ENCODE results near the gene ATCAY.

Gene ATCAY, protein sequence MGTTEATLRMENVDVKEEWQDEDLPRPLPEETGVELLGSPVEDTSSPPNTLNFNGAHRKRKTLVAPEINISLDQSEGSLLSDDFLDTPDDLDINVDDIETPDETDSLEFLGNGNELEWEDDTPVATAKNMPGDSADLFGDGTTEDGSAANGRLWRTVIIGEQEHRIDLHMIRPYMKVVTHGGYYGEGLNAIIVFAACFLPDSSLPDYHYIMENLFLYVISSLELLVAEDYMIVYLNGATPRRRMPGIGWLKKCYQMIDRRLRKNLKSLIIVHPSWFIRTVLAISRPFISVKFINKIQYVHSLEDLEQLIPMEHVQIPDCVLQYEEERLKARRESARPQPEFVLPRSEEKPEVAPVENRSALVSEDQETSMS

DNA sequence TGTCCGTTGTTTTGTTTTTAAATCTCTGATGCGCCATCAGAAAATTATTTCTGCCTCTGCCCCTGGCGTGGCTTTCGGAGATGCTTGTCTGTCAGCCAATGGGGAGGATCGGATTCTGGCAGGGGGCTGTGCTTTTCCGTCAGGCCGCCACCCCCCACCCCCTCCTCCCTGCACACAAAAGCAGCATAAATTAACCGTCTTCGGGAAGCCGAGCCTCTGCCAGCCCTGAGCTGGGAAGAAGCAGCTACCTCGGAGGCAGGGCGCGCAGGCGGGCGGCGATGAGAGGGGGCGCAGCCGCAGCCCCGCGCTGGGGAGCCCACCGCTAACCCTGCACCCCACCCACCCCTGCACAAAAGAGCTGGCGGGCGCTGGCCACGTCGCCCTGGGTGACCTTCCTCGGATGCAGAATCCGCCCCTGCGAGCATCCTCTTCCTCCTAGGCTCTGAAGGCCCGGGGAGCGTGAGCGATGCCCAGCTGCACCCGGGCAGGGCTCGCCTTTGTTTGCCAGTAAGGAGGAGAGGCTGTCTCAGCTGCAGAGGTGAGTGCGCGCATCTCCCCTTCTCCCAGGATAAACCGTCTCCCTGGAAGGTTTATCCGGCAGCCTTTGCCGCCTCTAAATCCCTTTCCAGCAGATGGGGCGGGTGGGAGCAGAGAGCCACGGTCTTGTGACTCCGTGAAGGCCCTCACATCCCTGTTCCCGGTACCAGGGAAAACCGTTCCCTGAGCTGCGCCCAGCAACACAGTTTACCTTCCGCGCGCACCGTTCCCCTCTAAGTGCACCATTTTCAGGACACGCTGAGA, at the start of gene ATCAY:
Gene ATCAY, plus strand, starts transcription at position 215 of the 801 bp plus-strand sequence. CDS start 5,083 bp downstream, outside the sequence.
- H3K27me3 ChIP-seq (ENCODE audit: control insufficient read depth in 2 of 2, insufficient read depth in 2 of 2, low read length in 2 of 2): peaks cover 10 to 12% of the 10 kb centered on the region in 2 donors
- H3K9me3 ChIP-seq (ENCODE audit: control insufficient read depth in 2 of 2, low read length in 2 of 2): no peaks in the 10 kb centered on the region
- H3K9ac ChIP-seq (ENCODE audit: low read depth in 1 of 2, low read length in 2 of 2): no peak within 1 kb of the TSS
- no peak within 1 kb of the TSS for H3K27ac ChIP-seq (ENCODE audit: low read depth in 2 of 2, low read length in 2 of 2)
- H3K36me3 ChIP-seq (ENCODE audit: control insufficient read depth in 2 of 2, insufficient read depth in 2 of 2, low read length in 2 of 2): no peaks in the 10 kb centered on the region
- H3K4me1 ChIP-seq (ENCODE audit: control insufficient read depth in 2 of 2, insufficient read depth in 2 of 2, low read length in 2 of 2): no peaks in the 10 kb centered on the region
- H3K4me3 ChIP-seq (ENCODE audit: low read length in 2 of 2): no peak within 1 kb of the TSS

GRCh38 chr19:3831601-3832000, 48.9 kb upstream of the ATCAY start:
- Histone ChIP-seq H3K27me3 (ENCODE audit: control insufficient read depth in 2 of 2, insufficient read depth in 2 of 2, low read length in 2 of 2) (no peaks in the 10 kb centered on the region), H3K9me3 (ENCODE audit: control insufficient read depth in 2 of 2, low read length in 2 of 2) (no peaks in the 10 kb centered on the region), H3K4me3 (ENCODE audit: low read length in 2 of 2) (no peak overlapping the region), H3K36me3 (ENCODE audit: control insufficient read depth in 2 of 2, insufficient read depth in 2 of 2, low read length in 2 of 2) (no peaks in the 10 kb centered on the region), H3K9ac (ENCODE audit: low read depth in 1 of 2, low read length in 2 of 2) (no peak overlapping the region), H3K27ac (ENCODE audit: low read depth in 2 of 2, low read length in 2 of 2) (no peak overlapping the region), H3K4me1 (ENCODE audit: control insufficient read depth in 2 of 2, insufficient read depth in 2 of 2, low read length in 2 of 2) (no peaks in the 10 kb centered on the region)

DNA sequence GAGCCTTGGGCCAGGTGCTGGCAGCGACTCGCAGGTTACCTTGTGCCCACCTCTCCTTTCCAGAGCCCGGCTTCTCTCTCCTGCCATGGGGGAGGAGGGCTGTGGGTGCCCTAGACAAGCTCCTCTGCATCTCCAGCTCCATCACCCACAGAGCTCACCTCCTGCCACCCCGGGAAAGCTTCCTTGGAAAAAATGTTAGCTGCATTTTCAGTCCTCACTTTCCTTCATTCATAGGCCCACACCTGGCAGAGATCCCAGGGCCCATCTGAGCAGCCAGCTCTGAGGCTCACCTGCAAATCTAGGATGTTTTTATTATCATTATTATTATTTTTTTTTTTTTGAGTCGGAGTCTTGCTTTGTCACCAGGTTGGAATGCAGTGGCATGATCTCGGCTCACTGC, 48.5 kb upstream of the ATCAY start:
- Histone ChIP-seq H3K36me3 (ENCODE audit: control insufficient read depth in 2 of 2, insufficient read depth in 2 of 2, low read length in 2 of 2) (no peaks in the 10 kb centered on the region), H3K4me1 (ENCODE audit: control insufficient read depth in 2 of 2, insufficient read depth in 2 of 2, low read length in 2 of 2) (no peaks in the 10 kb centered on the region), H3K9me3 (ENCODE audit: control insufficient read depth in 2 of 2, low read length in 2 of 2) (no peaks in the 10 kb centered on the region), H3K9ac (ENCODE audit: low read depth in 1 of 2, low read length in 2 of 2) (no peak overlapping the region), H3K4me3 (ENCODE audit: low read length in 2 of 2) (no peak overlapping the region), H3K27ac (ENCODE audit: low read depth in 2 of 2, low read length in 2 of 2) (no peak overlapping the region), H3K27me3 (ENCODE audit: control insufficient read depth in 2 of 2, insufficient read depth in 2 of 2, low read length in 2 of 2) (no peaks in the 10 kb centered on the region)

GRCh38 chr19:3833578-3834348, 46.7 kb upstream of the ATCAY start:
- Histone ChIP-seq H3K27ac (ENCODE audit: low read depth in 2 of 2, low read length in 2 of 2) (no peak overlapping the region), H3K4me1 (ENCODE audit: control insufficient read depth in 2 of 2, insufficient read depth in 2 of 2, low read length in 2 of 2) (no peaks in the 10 kb centered on the region), H3K27me3 (ENCODE audit: control insufficient read depth in 2 of 2, insufficient read depth in 2 of 2, low read length in 2 of 2) (no peaks in the 10 kb centered on the region), H3K9me3 (ENCODE audit: control insufficient read depth in 2 of 2, low read length in 2 of 2) (no peaks in the 10 kb centered on the region), H3K9ac (ENCODE audit: low read depth in 1 of 2, low read length in 2 of 2) (no peak overlapping the region), H3K36me3 (ENCODE audit: control insufficient read depth in 2 of 2, insufficient read depth in 2 of 2, low read length in 2 of 2) (no peaks in the 10 kb centered on the region), H3K4me3 (ENCODE audit: low read length in 2 of 2) (no peak overlapping the region)

DNA sequence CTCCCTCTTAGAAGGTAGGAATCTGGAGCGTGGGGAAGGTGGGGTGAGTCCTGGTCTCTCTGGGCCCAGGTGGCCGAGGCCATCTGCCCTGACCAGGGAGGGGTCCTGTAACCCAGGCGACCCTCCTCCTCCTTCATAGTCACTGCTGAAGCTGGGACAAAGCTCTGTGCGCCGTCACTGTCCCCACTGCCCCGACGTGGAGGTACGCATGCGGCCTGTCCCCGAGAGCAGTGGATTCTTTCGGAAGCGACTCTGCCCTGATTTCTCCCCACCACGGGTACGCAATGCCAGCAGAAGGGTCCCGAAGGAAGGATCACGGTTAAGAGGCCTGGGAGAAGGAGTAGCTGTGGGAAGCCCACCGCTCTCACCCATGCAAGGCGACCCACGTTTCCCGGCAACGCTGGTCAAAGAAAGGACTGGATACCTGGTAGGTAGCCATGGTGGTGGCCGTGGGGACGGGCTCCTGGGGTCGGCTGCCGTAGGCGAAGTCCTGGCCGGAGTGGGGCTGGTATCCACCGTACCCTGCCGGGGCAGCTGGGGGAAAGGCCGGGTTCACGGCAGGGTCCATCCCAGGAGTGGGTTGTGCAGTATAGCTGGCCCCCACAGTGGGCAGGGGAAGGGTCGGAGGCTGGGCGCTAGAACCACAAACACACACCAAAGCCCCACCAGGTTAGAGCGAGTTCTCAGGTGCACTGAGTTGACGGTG, 46.0 kb upstream of the ATCAY start:
- Histone ChIP-seq H3K9me3 (ENCODE audit: control insufficient read depth in 2 of 2, low read length in 2 of 2) (no peaks in the 10 kb centered on the region), H3K27ac (ENCODE audit: low read depth in 2 of 2, low read length in 2 of 2) (no peak overlapping the region), H3K4me3 (ENCODE audit: low read length in 2 of 2) (no peak overlapping the region), H3K4me1 (ENCODE audit: control insufficient read depth in 2 of 2, insufficient read depth in 2 of 2, low read length in 2 of 2) (no peaks in the 10 kb centered on the region), H3K9ac (ENCODE audit: low read depth in 1 of 2, low read length in 2 of 2) (no peak overlapping the region), H3K36me3 (ENCODE audit: control insufficient read depth in 2 of 2, insufficient read depth in 2 of 2, low read length in 2 of 2) (no peaks in the 10 kb centered on the region), H3K27me3 (ENCODE audit: control insufficient read depth in 2 of 2, insufficient read depth in 2 of 2, low read length in 2 of 2) (no peaks in the 10 kb centered on the region)

DNA sequence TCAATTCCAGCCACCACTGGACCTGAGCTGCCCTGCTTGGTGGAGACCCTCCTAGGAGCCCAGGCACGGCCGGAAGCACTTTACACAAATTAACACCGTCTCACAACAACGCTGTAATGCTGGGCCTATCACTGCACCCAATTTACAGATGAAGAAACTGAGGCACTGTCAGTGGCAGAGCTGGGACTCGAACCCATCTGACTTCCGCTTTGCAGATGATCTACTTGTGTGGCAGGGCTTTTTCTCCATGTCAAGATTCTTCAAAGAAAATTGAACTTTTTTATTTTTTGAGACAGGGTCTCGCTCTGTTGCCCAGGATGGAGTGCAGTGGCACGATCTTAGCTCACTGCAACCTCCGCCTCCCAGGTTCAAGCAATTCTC, 45.4 kb upstream of the ATCAY start:
- Histone ChIP-seq H3K4me3 (ENCODE audit: low read length in 2 of 2) (no peak overlapping the region), H3K4me1 (ENCODE audit: control insufficient read depth in 2 of 2, insufficient read depth in 2 of 2, low read length in 2 of 2) (no peaks in the 10 kb centered on the region), H3K9ac (ENCODE audit: low read depth in 1 of 2, low read length in 2 of 2) (no peak overlapping the region), H3K9me3 (ENCODE audit: control insufficient read depth in 2 of 2, low read length in 2 of 2) (no peaks in the 10 kb centered on the region), H3K27ac (ENCODE audit: low read depth in 2 of 2, low read length in 2 of 2) (no peak overlapping the region), H3K27me3 (ENCODE audit: control insufficient read depth in 2 of 2, insufficient read depth in 2 of 2, low read length in 2 of 2) (no peaks in the 10 kb centered on the region), H3K36me3 (ENCODE audit: control insufficient read depth in 2 of 2, insufficient read depth in 2 of 2, low read length in 2 of 2) (no peaks in the 10 kb centered on the region)

- Histone ChIP-seq H3K4me3 (ENCODE audit: low read length in 2 of 2) (no peak overlapping the region), H3K27ac (ENCODE audit: low read depth in 2 of 2, low read length in 2 of 2) (no peak overlapping the region), H3K9ac (ENCODE audit: low read depth in 1 of 2, low read length in 2 of 2) (no peak overlapping the region), H3K36me3 (ENCODE audit: control insufficient read depth in 2 of 2, insufficient read depth in 2 of 2, low read length in 2 of 2) (no peaks in the 10 kb centered on the region), H3K9me3 (ENCODE audit: control insufficient read depth in 2 of 2, low read length in 2 of 2) (no peaks in the 10 kb centered on the region), H3K4me1 (ENCODE audit: control insufficient read depth in 2 of 2, insufficient read depth in 2 of 2, low read length in 2 of 2) (no peaks in the 10 kb centered on the region), H3K27me3 (ENCODE audit: control insufficient read depth in 2 of 2, insufficient read depth in 2 of 2, low read length in 2 of 2) (peaks cover 0 to 2% of the 10 kb centered on the region in 2 donors)
Measured at GRCh38 chr19:3836887-3837286, 43.6 kb upstream of the ATCAY start.

GRCh38 chr19:3837332-3837731, 43.2 kb upstream of the ATCAY start:
- Histone ChIP-seq H3K27ac (ENCODE audit: low read depth in 2 of 2, low read length in 2 of 2) (no peak overlapping the region), H3K9ac (ENCODE audit: low read depth in 1 of 2, low read length in 2 of 2) (no peak overlapping the region), H3K4me1 (ENCODE audit: control insufficient read depth in 2 of 2, insufficient read depth in 2 of 2, low read length in 2 of 2) (no peaks in the 10 kb centered on the region), H3K9me3 (ENCODE audit: control insufficient read depth in 2 of 2, low read length in 2 of 2) (no peaks in the 10 kb centered on the region), H3K4me3 (ENCODE audit: low read length in 2 of 2) (no peak overlapping the region), H3K27me3 (ENCODE audit: control insufficient read depth in 2 of 2, insufficient read depth in 2 of 2, low read length in 2 of 2) (peaks cover 0 to 2% of the 10 kb centered on the region in 2 donors), H3K36me3 (ENCODE audit: control insufficient read depth in 2 of 2, insufficient read depth in 2 of 2, low read length in 2 of 2) (no peaks in the 10 kb centered on the region)

DNA sequence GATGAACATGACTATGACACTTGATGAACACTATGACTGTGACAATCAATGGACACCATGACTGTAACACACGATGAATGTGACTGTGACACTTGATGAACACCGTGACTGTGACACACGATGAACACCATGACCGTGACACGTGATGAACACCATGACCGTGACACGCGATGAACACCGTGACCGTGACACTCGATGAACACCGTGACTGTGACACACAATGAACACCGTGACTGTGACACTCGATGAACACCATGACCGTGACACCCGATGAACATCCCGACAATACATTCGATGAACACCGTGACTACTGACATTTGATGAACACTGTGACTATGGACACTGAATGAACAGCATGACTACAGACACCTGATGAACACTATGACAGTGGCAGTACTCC, 42.6 kb upstream of the ATCAY start:
- H3K27ac ChIP-seq (ENCODE audit: low read depth in 2 of 2, low read length in 2 of 2): no peak overlapping the region
- no peaks in the 10 kb centered on the region for H3K4me1 ChIP-seq (ENCODE audit: control insufficient read depth in 2 of 2, insufficient read depth in 2 of 2, low read length in 2 of 2)
- no peak overlapping the region for H3K4me3 ChIP-seq (ENCODE audit: low read length in 2 of 2)
- no peaks in the 10 kb centered on the region for H3K9me3 ChIP-seq (ENCODE audit: control insufficient read depth in 2 of 2, low read length in 2 of 2)
- no peak overlapping the region for H3K9ac ChIP-seq (ENCODE audit: low read depth in 1 of 2, low read length in 2 of 2)
- no peaks in the 10 kb centered on the region for H3K36me3 ChIP-seq (ENCODE audit: control insufficient read depth in 2 of 2, insufficient read depth in 2 of 2, low read length in 2 of 2)
- peaks cover 0 to 2% of the 10 kb centered on the region in 2 donors for H3K27me3 ChIP-seq (ENCODE audit: control insufficient read depth in 2 of 2, insufficient read depth in 2 of 2, low read length in 2 of 2)
